Thyroid gland (tissue), 4 donors: ENCODE results near the gene CFAP90. TPM values are rescaled to one million over a fixed set of nuclear protein-coding genes. Genes with fewer than 3 reads are reported as not detected.

Experiments used
- DNase-seq, 2 donors: peaks; one replicate each; pipeline ENCODE4 v3.0.0-alpha.2; 2019
- H3K27ac ChIP-seq, 3 donors: fragments of 200-600 bp; sonication (generic); 1 replicate in 2 of 3; 2 replicates in 1 of 3; pipeline ENCODE4 v1.5.1; 2016 to 2019; ENCODE audit warnings: mild to moderate bottlenecking in 1 of 3, moderate library complexity in 1 of 3
- H3K27me3 ChIP-seq: fragments of 200-600 bp; sonication (generic); one replicate; pipeline ENCODE4 v1.5.1; 2019
- H3K36me3 ChIP-seq, 2 donors: fragments of 200-600 bp; sonication (generic); one replicate each; pipeline ENCODE4 v1.5.1; 2016 to 2019
- H3K4me1 ChIP-seq, 2 donors: fragments of 200-600 bp; sonication (generic); one replicate each; pipeline ENCODE4 v1.5.1; 2017 to 2019
- H3K4me3 ChIP-seq, 3 donors: fragments of 200-600 bp; sonication (generic); replicated peaks in 1 of 3; 1 replicate in 2 of 3; 2 replicates in 1 of 3; pipeline ENCODE4 v1.5.1; 2016; ENCODE audit warnings: mild to moderate bottlenecking in 1 of 3
- H3K9me3 ChIP-seq: fragments of 200-600 bp; sonication (generic); one replicate; pipeline ENCODE4 v1.5.1; 2017
- POLR2A ChIP-seq, 2 donors: fragments of 450-650 bp; IDR thresholded peaks; one replicate each; pipeline ENCODE4 v1.6.1; 2017; ENCODE audit warnings: antibody characterized with exemption in 2 of 2, mild to moderate bottlenecking in 2 of 2, moderate library complexity in 1 of 2
- WGBS, 2 donors: methylation state at CpG; one replicate each; pipeline ENCODE4 v1.1.5; 2017; 5-methylcytosine and 5-hydroxymethylcytosine counted together
- intact Hi-C: fragments of 100-400 bp; cut with DNase I; formaldehyde crosslinking; loops from one replicate; pipeline ENCODE4 v1.15.1; 2023
- total RNA-seq, 4 donors: library from RNA; depleted of rRNA; stranded (reverse); fragments of >200 nt; gene quantifications; one replicate each; pipeline ENCODE4 v1.2.3, GENCODE V29; 2016
- TF ChIP-seq, protein P1 (sequence below), 6 experiments: fragments of 200-600 bp in 3 of 6; fragments of 450-650 bp in 3 of 6; sonication (generic) in 3 of 6; IDR thresholded peaks; one replicate each; pipeline ENCODE4 v1.5.1; 2016 to 2019; ENCODE audit warnings: antibody characterized with exemption in 6 of 6, mild to moderate bottlenecking in 2 of 6, inconsistent platforms in 1 of 6, moderate library complexity in 1 of 6

Gene CFAP90
- total RNA-seq, 4 donors from 2014 or later = 0.49 to 0.89 (median 0.81) TPM; not detected in 1

- Histone ChIP-seq H3K4me1 (peaks cover 0 to 8% of the 10 kb centered on the region in 2 donors), H3K27me3 (no peaks in the 10 kb centered on the region), H3K27ac (no peak overlapping the region), H3K4me3 (no peak overlapping the region), H3K9me3 (no peaks in the 10 kb centered on the region), H3K36me3 (no peaks in the 10 kb centered on the region)
- DNase-seq = no peak
- intact Hi-C loops = no loop called here
- TF ChIP-seq, protein P1, sequence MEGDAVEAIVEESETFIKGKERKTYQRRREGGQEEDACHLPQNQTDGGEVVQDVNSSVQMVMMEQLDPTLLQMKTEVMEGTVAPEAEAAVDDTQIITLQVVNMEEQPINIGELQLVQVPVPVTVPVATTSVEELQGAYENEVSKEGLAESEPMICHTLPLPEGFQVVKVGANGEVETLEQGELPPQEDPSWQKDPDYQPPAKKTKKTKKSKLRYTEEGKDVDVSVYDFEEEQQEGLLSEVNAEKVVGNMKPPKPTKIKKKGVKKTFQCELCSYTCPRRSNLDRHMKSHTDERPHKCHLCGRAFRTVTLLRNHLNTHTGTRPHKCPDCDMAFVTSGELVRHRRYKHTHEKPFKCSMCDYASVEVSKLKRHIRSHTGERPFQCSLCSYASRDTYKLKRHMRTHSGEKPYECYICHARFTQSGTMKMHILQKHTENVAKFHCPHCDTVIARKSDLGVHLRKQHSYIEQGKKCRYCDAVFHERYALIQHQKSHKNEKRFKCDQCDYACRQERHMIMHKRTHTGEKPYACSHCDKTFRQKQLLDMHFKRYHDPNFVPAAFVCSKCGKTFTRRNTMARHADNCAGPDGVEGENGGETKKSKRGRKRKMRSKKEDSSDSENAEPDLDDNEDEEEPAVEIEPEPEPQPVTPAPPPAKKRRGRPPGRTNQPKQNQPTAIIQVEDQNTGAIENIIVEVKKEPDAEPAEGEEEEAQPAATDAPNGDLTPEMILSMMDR (IDR thresholded peaks at IDR 0.05) = no peak
- WGBS, 2 donors = 25 to 36% methylated on average over 3 of the region's 3 CpGs
Measured at GRCh38 chr5:7837403-7837802, 13.5 kb downstream of the CFAP90 start.

DNA sequence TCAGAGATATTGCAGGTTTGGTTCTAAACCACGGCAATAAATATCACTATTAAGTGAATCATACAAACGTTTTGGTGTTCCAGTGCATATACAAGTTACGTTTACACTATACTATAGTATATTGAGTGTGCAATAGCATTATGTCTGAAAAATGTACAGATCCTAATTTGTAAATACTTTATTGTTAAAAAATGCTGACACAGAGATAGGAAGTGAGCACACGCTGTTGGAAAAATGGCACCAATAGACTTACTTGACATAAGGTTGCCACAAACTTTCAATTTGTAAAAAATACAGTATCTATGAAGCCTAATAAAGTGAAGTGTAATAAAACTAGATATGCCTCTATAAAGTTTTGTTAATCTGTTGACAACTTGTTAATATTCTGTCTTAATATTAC, 16.0 kb downstream of the CFAP90 start:
- Histone ChIP-seq H3K9me3 (no peaks in the 10 kb centered on the region), H3K36me3 (no peaks in the 10 kb centered on the region), H3K27me3 (no peaks in the 10 kb centered on the region), H3K4me1 (peaks cover 0 to 8% of the 10 kb centered on the region in 2 donors), H3K27ac (no peak overlapping the region), H3K4me3 (no peak overlapping the region)
- DNase-seq = no peak
- WGBS, 2 donors = 92% methylated on average over 4 of the region's 4 CpGs
- TF ChIP-seq POLR2A (IDR thresholded peaks at IDR 0.05) = no peak
- TF ChIP-seq, protein P1 (IDR thresholded peaks at IDR 0.05) = no peak
- intact Hi-C loops = no loop called here

DNA sequence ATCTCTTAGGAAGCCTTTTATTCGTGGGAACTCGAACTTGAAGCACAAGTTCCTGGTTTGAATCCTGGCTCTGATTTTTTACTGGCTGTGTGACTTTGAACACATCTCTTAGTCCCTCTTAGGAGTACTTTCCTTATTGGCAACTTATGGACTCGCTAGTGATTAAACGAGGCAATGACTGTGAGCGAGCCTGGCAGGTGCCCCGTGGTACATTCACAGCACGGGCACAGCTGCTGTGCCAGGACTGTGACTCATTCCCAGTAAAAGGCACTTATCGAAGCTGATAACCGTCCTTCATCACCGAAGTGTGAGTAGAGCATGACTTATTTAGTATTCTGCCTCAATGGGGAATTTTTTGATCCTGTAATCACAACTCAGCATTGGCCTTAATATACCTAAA, 22.7 kb downstream of the CFAP90 start:
- H3K27ac ChIP-seq = no peak overlapping the region
- 88 to 90% methylated on average over 10 of the region's 10 CpGs for WGBS, 2 donors
- intact Hi-C loops = no loop called here
- H3K9me3 ChIP-seq = no peaks in the 10 kb centered on the region
- no peaks in the 10 kb centered on the region for H3K36me3 ChIP-seq
- H3K27me3 ChIP-seq = no peaks in the 10 kb centered on the region
- no peak overlapping the region for H3K4me3 ChIP-seq
- H3K4me1 ChIP-seq = no peaks in the 10 kb centered on the region
- TF ChIP-seq, protein P1 (IDR thresholded peaks at IDR 0.05) = no peak
- TF ChIP-seq POLR2A (IDR thresholded peaks at IDR 0.05) = no peak
- no peak for DNase-seq

- Histone ChIP-seq H3K36me3 (no peaks in the 10 kb centered on the region), H3K4me1 (no peaks in the 10 kb centered on the region), H3K4me3 (no peak overlapping the region), H3K27ac (no peak overlapping the region), H3K9me3 (no peaks in the 10 kb centered on the region), H3K27me3 (no peaks in the 10 kb centered on the region)
- intact Hi-C loops = no loop called here
- TF ChIP-seq, protein P1 (IDR thresholded peaks at IDR 0.05) = no peak
- TF ChIP-seq POLR2A (IDR thresholded peaks at IDR 0.05) = no peak
- no peak for DNase-seq
- WGBS, 2 donors = 65 to 72% methylated on average over 6 of the region's 6 CpGs
Measured at GRCh38 chr5:7827610-7828009, 23.3 kb downstream of the CFAP90 start.

DNA sequence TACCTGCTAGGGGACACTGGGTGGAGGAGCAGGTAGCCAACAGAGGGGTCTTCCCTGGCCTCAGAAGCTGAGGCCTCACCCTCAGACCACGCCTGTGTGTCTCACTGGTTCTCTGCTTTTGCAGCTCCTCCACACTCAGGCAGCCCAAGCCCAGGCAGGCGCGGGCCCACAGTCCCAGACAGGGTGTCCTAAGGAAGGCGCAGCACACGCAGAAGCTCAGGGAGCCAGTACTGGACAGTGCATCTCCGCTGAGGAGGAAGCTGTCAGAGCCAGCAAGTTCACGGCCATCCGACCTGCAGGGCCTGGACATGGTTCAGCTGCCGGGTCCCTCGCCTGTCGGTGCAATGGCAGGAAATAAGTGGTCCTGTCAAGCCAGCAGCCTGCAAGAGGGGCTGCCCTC, 25.3 kb downstream of the CFAP90 start:
- intact Hi-C loops = no loop called here

More for the DNA sequence above, 25.3 kb downstream of the CFAP90 start:
- Histone ChIP-seq H3K4me1 (no peaks in the 10 kb centered on the region), H3K4me3 (no peak overlapping the region), H3K36me3 (no peaks in the 10 kb centered on the region), H3K9me3 (no peaks in the 10 kb centered on the region), H3K27me3 (no peaks in the 10 kb centered on the region), H3K27ac (no peak overlapping the region)
- WGBS, 2 donors = 66 to 72% methylated on average over 7 to 10 of the region's 11 CpGs
- no peak for DNase-seq
- TF ChIP-seq, protein P1 (IDR thresholded peaks at IDR 0.05) = no peak
- no peak for TF ChIP-seq POLR2A (IDR thresholded peaks at IDR 0.05)
